Endothelial cell of umbilical vein (primary cell): Measurements from ENCODE around the gene FHIT. TPM values are rescaled to one million over a fixed set of nuclear protein-coding genes. Genes with fewer than 3 reads are reported as not detected.

ENCODE experiments used
- BruUV-seq: library from RNA; stranded (reverse); fragments of 400-500 nt; replicated peaks from 2 replicates; lab custom pipeline; 2021; lab: Mats Ljungman, UMichigan
- CTCF ChIA-PET: fragments of 300-600, 350-600 bp; sonication (Branson Sonifier 250); formaldehyde crosslinking; loops from one replicate; lab custom pipeline; 2021; ENCODE audit warnings: antibody characterized with exemption, inconsistent platforms; lab: Charles Lee
- POLR2A ChIA-PET: fragments of 300-600, 350-600 bp; sonication (Branson Sonifier 250); formaldehyde crosslinking; loops from one replicate; lab custom pipeline; 2021; ENCODE audit warnings: antibody characterized with exemption, inconsistent platforms; lab: Charles Lee
- DNase-seq: peaks from one replicate; pipeline ENCODE4 v3.0.0-alpha.2; 2011; ENCODE audit warnings: low read depth, low spot score
- FAIRE-seq: peaks from 2 replicates; lab custom pipeline; 2011; peaks lifted over from hg19 to GRCh38; lab: Jason Lieb, UNC
- H2AFZ ChIP-seq: 2 replicates; pipeline ENCODE4 v1.6.0; 2012; ENCODE audit warnings: low read depth, low read length, control low read depth, inconsistent platforms
- H3K27ac ChIP-seq: 2 replicates; pipeline ENCODE4 v1.5.1; 2011; ENCODE audit warnings: low read depth, mild to moderate bottlenecking, control low read depth, low read length, moderate library complexity; ENCODE audit not compliant: insufficient read depth
- H3K27me3 ChIP-seq, 2 experiments: 2 replicates each; pipeline versions ENCODE4 v1.6.0 to v1.6.1; 2011; ENCODE audit warnings: low read length in 2 of 2, mixed read lengths in 1 of 2; ENCODE audit not compliant: control insufficient read depth in 2 of 2, insufficient read depth in 2 of 2
- H3K36me3 ChIP-seq, 2 experiments: 2 replicates in 1 of 2; 3 replicates in 1 of 2; pipeline ENCODE4 v1.5.1; 2011; ENCODE audit warnings: low read length in 2 of 2, mild to moderate bottlenecking in 1 of 2, moderate library complexity in 1 of 2; ENCODE audit not compliant: control insufficient read depth in 2 of 2, insufficient read depth in 2 of 2; ENCODE audit errors: extremely low read depth in 1 of 2
- H3K4me1 ChIP-seq: 3 replicates; pipeline ENCODE4 v1.5.1; 2011; ENCODE audit warnings: mild to moderate bottlenecking, low read length; ENCODE audit not compliant: control insufficient read depth, insufficient read depth; ENCODE audit errors: extremely low read depth
- H3K4me2 ChIP-seq: 2 replicates; pipeline ENCODE4 v1.6.1; 2011; ENCODE audit warnings: low read length, control low read depth, mixed read lengths; ENCODE audit not compliant: insufficient read depth
- H3K4me3 ChIP-seq, 3 experiments: fragments of 200-600 bp in 1 of 3; sonication (generic), shearing (Covaris generic) in 1 of 3; replicated peaks in 1 of 3; 2 replicates each; pipeline ENCODE4 v1.5.1; 2011 to 2016; ENCODE audit warnings: control low read depth in 3 of 3, low read length in 3 of 3, mild to moderate bottlenecking in 2 of 3, inconsistent platforms in 1 of 3, low read depth in 1 of 3, moderate library complexity in 1 of 3; ENCODE audit not compliant: insufficient read depth in 1 of 3
- H3K79me2 ChIP-seq: 2 replicates; pipeline ENCODE4 v1.6.0; 2012; ENCODE audit warnings: low read length, inconsistent platforms; ENCODE audit not compliant: control insufficient read depth, insufficient read depth
- H3K9ac ChIP-seq: replicated peaks from 2 replicates; pipeline ENCODE3; 2011; ENCODE audit warnings: low read length, control low read depth; ENCODE audit not compliant: insufficient read depth; ENCODE audit errors: extremely low read depth
- H3K9me1 ChIP-seq: replicated peaks from 3 replicates; pipeline ENCODE4 v1.6.0; 2011; ENCODE audit warnings: mild to moderate bottlenecking, low read length; ENCODE audit not compliant: control insufficient read depth, insufficient read depth; ENCODE audit errors: extremely low read depth
- H3K9me3 ChIP-seq: replicated peaks from 2 replicates; pipeline ENCODE4 v1.5.1; 2012; ENCODE audit warnings: low read length, inconsistent platforms; ENCODE audit not compliant: control insufficient read depth, insufficient read depth
- H4K20me1 ChIP-seq: replicated peaks from 2 replicates; pipeline ENCODE3; 2011; ENCODE audit warnings: mild to moderate bottlenecking, low read length; ENCODE audit not compliant: control insufficient read depth, insufficient read depth; ENCODE audit errors: extremely low read depth
- EZH2 ChIP-seq: IDR thresholded peaks from 2 replicates; pipeline ENCODE4 v1.6.1; 2012; ENCODE audit warnings: borderline replicate concordance, low read depth, mild to moderate bottlenecking, moderate library complexity, low read length, inconsistent platforms; ENCODE audit not compliant: severe bottlenecking
- FOS ChIP-seq: IDR thresholded peaks from 2 replicates; pipeline ENCODE4 v1.6.1; 2011; ENCODE audit warnings: mild to moderate bottlenecking, low read length, moderate library complexity, borderline replicate concordance; ENCODE audit not compliant: insufficient read depth
- GATA2 ChIP-seq: IDR thresholded peaks from 2 replicates; pipeline ENCODE4 v1.7.0; 2011; ENCODE audit warnings: low read depth, mild to moderate bottlenecking, moderate library complexity, mixed read lengths, low read length; ENCODE audit not compliant: insufficient read length, insufficient read depth
- JUN ChIP-seq: IDR thresholded peaks from 2 replicates; pipeline ENCODE4 v1.6.1; 2011; ENCODE audit warnings: borderline replicate concordance, low read depth; ENCODE audit not compliant: insufficient read length, insufficient read depth
- MYC ChIP-seq: IDR thresholded peaks from one replicate; pipeline ENCODE4 v1.6.1; 2011; ENCODE audit warnings: mild to moderate bottlenecking, low read depth, low read length
- POLR2A ChIP-seq: IDR thresholded peaks from 2 replicates; pipeline ENCODE4 v1.6.1; 2012; ENCODE audit warnings: low read depth, mild to moderate bottlenecking, control low read depth, low read length
- dilution Hi-C: fragments of 300-500 bp; cut with MboI; formaldehyde crosslinking; loops from one replicate; pipeline ENCODE4 v1.15.0; 2019; ENCODE audit warnings: low sequenced_read_pairs; ENCODE audit not compliant: extremely low pct_ligation_motif_present
- intact Hi-C: fragments of 100-400 bp; cut with micrococcal nuclease; formaldehyde crosslinking; loops from one replicate; pipeline ENCODE4 v1.10.0; 2022
- polyA plus RNA-seq, 4 experiments: library from polyadenylated mRNA; depleted of rRNA in 3 of 4; stranded (reverse) in 3 of 4; unstranded in 1 of 4; fragments of >200 nt; gene quantifications; 2 replicates each; pipeline versions ENCODE4 v1.2.1 to v1.2.3, GENCODE V29; 2011 to 2012; ENCODE audit warnings: missing spikeins in 1 of 4
- total RNA-seq: library from RNA; stranded (reverse); gene quantifications from 2 replicates; pipeline ENCODE4 v1.2.3, GENCODE V29; 2021
- TF ChIP-seq, protein P1 (sequence below): IDR thresholded peaks from 2 replicates; pipeline ENCODE4 v1.6.1; 2011; ENCODE audit not compliant: insufficient read depth, insufficient read length
- TF ChIP-seq, protein P2 (sequence below), 2 donors: IDR thresholded peaks; 1 replicate in 1 of 2; 2 replicates in 1 of 2; pipeline ENCODE4 v1.5.1; 2011; ENCODE audit warnings: low read length in 2 of 2, mild to moderate bottlenecking in 2 of 2, moderate library complexity in 2 of 2, control low read depth in 1 of 2, inconsistent platforms in 1 of 2, low read depth in 1 of 2; ENCODE audit not compliant: insufficient read depth in 1 of 2; ENCODE audit errors: extremely low read depth in 1 of 2

The FHIT gene
- total and polyA plus RNA-seq, 2 donors (not counting 3 experiments of a cell fraction or from before 2014, with no cell fraction given) = 0.47 to 2.2 TPM

DNA sequence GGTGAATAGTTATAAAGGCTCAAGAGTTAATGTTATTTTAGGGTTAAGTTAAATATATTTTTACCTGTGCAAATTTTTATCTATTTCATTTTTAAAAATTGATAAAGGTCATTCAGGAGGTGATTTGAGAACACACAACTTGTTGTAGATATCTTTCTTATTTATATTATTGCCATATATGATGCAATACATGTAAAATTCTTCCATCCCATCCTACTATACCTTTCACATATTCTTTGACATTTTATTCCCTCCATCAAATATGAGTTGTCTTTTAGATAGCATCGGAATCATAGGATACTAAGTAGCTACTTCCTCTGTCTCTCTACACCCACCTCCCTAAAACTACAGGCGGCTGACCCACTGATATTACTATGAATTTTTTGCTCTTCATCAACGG, 734.1 kb downstream of the FHIT start:
- H3K4me1 ChIP-seq = no peaks in the 10 kb centered on the region
- dilution Hi-C loops (no loop called here), intact Hi-C loops (no loop called here)
- H3K79me2 ChIP-seq = no peaks in the 10 kb centered on the region
- H3K9me3 ChIP-seq = no peaks in the 10 kb centered on the region
- no peaks in the 10 kb centered on the region for H4K20me1 ChIP-seq
- no peaks in the 10 kb centered on the region for H3K27me3 ChIP-seq
- TF ChIP-seq EZH2 (no peak), JUN (no peak), FOS (no peak), GATA2 (no peak), MYC (no peak), POLR2A (no peak)
- TF ChIP-seq, protein P1, sequence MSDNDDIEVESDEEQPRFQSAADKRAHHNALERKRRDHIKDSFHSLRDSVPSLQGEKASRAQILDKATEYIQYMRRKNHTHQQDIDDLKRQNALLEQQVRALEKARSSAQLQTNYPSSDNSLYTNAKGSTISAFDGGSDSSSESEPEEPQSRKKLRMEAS = no peak
- TF ChIP-seq, protein P2, sequence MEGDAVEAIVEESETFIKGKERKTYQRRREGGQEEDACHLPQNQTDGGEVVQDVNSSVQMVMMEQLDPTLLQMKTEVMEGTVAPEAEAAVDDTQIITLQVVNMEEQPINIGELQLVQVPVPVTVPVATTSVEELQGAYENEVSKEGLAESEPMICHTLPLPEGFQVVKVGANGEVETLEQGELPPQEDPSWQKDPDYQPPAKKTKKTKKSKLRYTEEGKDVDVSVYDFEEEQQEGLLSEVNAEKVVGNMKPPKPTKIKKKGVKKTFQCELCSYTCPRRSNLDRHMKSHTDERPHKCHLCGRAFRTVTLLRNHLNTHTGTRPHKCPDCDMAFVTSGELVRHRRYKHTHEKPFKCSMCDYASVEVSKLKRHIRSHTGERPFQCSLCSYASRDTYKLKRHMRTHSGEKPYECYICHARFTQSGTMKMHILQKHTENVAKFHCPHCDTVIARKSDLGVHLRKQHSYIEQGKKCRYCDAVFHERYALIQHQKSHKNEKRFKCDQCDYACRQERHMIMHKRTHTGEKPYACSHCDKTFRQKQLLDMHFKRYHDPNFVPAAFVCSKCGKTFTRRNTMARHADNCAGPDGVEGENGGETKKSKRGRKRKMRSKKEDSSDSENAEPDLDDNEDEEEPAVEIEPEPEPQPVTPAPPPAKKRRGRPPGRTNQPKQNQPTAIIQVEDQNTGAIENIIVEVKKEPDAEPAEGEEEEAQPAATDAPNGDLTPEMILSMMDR (IDR thresholded peaks at IDR 0.05; ENCODE audit: extremely low read depth in 1 of 2, insufficient read depth in 1 of 2, low read depth in 1 of 2, low read length in 2 of 2) = no peak
- no peak overlapping the region for H3K4me2 ChIP-seq
- no peaks in the 10 kb centered on the region for H3K9me1 ChIP-seq
- POLR2A ChIA-PET = no interaction called here
- H3K9ac ChIP-seq = no peak overlapping the region
- no TSS peak for BruUV-seq
- no peak for FAIRE-seq
- H3K4me3 ChIP-seq = no peak overlapping the region
- no peak overlapping the region for H3K27ac ChIP-seq
- DNase-seq = no peak
- CTCF ChIA-PET = no interaction called here
- no peak overlapping the region for H2AFZ ChIP-seq
- no peaks in the 10 kb centered on the region for H3K36me3 ChIP-seq
